Osteocyte (in vitro differentiated cells): ENCODE measurements around the gene ARL4A. TPM values are rescaled to one million over a fixed set of nuclear protein-coding genes. Genes with fewer than 3 reads are reported as not detected.

Experiments used
- DNase-seq: peaks from one replicate; pipeline ENCODE4 v3.0.0; 2021; ENCODE audit warnings: mixed read lengths; ENCODE audit not compliant: unreplicated experiment; ENCODE audit errors: extremely low spot score
- H3K27ac Mint-ChIP-seq: one replicate; pipeline ENCODE4 v1.8.0; 2021; ENCODE audit warnings: mild to moderate bottlenecking, mixed read lengths; ENCODE audit not compliant: unreplicated experiment
- H3K27me3 Mint-ChIP-seq: one replicate; pipeline ENCODE4 v1.8.0; 2021; ENCODE audit warnings: mixed read lengths; ENCODE audit not compliant: unreplicated experiment
- H3K36me3 Mint-ChIP-seq: one replicate; pipeline ENCODE4 v1.8.0; 2021; ENCODE audit warnings: mixed read lengths; ENCODE audit not compliant: unreplicated experiment
- H3K4me1 Mint-ChIP-seq: one replicate; pipeline ENCODE4 v1.8.0; 2021; ENCODE audit warnings: mixed read lengths; ENCODE audit not compliant: unreplicated experiment
- H3K4me3 Mint-ChIP-seq: one replicate; pipeline ENCODE4 v1.8.0; 2021; ENCODE audit warnings: mild to moderate bottlenecking, moderate library complexity, mixed read lengths; ENCODE audit not compliant: unreplicated experiment
- H3K9me3 Mint-ChIP-seq: one replicate; pipeline ENCODE4 v1.8.0; 2021; ENCODE audit warnings: mixed read lengths; ENCODE audit not compliant: unreplicated experiment
- total RNA-seq: library from RNA; stranded (reverse); gene quantifications from 2 replicates; pipeline ENCODE4 v1.2.1, GENCODE V29; 2021
- TF ChIP-seq, protein P1 (sequence below): fragments of 200-600 bp; sonication (generic); IDR thresholded peaks from 2 replicates; pipeline ENCODE4 v1.5.0; 2021; ENCODE audit warnings: antibody characterized with exemption, mild to moderate bottlenecking, moderate library complexity

The ARL4A gene
- total RNA-seq, 1 donor from 2014 or later, result 9.6 TPM

DNA sequence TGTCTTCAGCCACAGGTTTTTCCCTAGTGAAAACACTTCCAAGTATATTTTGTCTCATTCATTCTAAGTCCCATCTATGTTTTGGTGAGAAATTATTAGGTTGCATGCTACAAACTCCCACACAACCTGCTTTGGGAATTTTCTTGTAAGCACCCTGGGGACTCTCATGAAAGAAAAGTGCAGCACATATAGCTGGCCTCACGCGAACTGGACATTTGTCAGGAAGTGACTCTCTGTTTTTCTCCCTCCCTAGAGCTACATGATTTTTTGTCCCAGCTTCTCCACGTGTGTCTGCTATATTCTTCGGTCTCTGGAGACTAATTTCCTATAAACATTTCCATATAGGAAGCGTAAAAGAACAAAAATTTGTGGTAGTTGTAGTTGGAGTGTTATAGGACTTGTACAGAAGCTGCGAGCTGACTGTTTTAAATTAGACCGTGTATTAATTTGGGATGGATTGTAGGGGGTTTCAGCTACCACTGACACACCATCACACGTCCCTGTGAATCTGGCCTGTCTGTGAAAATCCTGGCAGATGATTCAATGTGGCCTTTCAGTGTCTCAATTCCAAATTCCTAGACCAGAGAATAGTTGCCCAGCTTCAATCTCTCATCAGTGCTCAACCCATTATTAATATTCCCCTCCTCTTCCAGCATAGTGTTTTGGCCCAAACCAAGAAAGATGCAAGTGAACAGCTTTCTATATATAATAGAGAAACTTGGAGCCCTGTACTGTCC lies 40.2 kb downstream of the ARL4A start:
- no peak overlapping the region for H3K4me3 Mint-ChIP-seq
- no peaks in the 10 kb centered on the region for H3K36me3 Mint-ChIP-seq
- DNase-seq, result no peak
- TF ChIP-seq, protein P1, sequence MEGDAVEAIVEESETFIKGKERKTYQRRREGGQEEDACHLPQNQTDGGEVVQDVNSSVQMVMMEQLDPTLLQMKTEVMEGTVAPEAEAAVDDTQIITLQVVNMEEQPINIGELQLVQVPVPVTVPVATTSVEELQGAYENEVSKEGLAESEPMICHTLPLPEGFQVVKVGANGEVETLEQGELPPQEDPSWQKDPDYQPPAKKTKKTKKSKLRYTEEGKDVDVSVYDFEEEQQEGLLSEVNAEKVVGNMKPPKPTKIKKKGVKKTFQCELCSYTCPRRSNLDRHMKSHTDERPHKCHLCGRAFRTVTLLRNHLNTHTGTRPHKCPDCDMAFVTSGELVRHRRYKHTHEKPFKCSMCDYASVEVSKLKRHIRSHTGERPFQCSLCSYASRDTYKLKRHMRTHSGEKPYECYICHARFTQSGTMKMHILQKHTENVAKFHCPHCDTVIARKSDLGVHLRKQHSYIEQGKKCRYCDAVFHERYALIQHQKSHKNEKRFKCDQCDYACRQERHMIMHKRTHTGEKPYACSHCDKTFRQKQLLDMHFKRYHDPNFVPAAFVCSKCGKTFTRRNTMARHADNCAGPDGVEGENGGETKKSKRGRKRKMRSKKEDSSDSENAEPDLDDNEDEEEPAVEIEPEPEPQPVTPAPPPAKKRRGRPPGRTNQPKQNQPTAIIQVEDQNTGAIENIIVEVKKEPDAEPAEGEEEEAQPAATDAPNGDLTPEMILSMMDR, result no peak
- no peaks in the 10 kb centered on the region for H3K9me3 Mint-ChIP-seq
- H3K27ac Mint-ChIP-seq, result peak overlapping the region; percentile 54
- peaks cover 44% of the 10 kb centered on the region for H3K4me1 Mint-ChIP-seq
- no peaks in the 10 kb centered on the region for H3K27me3 Mint-ChIP-seq

DNA sequence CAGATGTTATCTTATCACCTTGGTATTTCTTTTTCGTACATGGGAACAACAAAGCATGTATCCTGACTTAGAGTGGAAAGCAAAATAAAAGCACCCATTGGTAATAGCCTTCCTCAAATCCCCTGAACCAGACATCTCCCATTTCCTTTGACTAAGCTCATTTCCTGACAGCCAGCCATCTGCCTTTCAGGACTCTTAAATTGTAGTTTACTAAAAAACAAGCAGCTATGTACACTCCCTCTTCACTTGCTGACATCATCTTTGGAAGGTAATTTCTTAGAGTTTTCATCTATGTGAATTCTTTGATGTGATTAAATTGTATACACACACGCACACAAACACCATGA lies 40.7 kb downstream of the ARL4A start:
- no peak for DNase-seq
- Mint-ChIP-seq H3K27ac (peak overlapping the region; percentile 54), H3K4me1 (peaks cover 44% of the 10 kb centered on the region), H3K27me3 (no peaks in the 10 kb centered on the region), H3K36me3 (no peaks in the 10 kb centered on the region), H3K4me3 (no peak overlapping the region), H3K9me3 (no peaks in the 10 kb centered on the region)
- TF ChIP-seq, protein P1, result no peak

DNA sequence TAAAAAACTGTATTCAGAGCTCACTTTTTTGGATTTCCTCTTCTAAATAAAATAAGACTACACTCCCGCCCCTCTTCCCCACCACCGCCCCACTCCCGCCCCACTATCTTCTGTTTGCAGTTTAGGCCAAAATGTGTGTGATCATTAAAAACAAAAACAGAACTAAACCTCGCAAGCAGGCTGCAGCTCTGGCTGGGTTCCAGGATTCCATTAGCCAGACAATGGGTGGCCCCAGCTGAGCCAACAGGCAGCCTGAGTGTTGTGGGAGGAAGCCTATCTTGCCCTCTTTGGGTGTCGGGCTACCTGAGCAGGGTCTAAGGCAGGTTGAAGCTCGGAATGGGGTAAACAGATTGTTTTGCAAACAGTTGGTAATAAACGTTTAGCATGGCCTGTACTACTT lies 41.7 kb downstream of the ARL4A start:
- Mint-ChIP-seq H3K27me3 (no peaks in the 10 kb centered on the region), H3K9me3 (no peaks in the 10 kb centered on the region), H3K4me3 (no peak overlapping the region), H3K4me1 (peaks cover 44% of the 10 kb centered on the region), H3K27ac (peak overlapping the region; percentile 41), H3K36me3 (no peaks in the 10 kb centered on the region)
- DNase-seq, result no peak
- TF ChIP-seq, protein P1, result no peak

DNA sequence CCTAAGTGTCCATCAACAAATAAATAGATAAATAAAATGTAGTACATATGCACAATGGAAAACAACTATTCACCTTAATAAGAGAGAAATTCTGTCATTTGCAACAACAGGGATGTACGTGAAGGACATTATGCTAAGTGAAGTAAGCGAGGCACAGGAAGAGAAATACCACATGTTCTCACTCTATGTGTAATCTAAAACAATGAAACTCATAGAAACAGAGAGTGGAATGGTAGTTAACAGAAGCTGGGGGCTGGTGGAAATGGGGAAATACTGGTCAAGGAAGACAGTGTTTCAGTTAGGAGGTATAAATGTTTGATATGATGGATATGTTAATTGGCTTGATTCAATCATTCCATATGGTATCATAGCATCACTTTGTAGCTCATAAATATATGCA lies 43.1 kb downstream of the ARL4A start:
- Mint-ChIP-seq H3K9me3 (no peaks in the 10 kb centered on the region), H3K27ac (no peak overlapping the region), H3K27me3 (no peaks in the 10 kb centered on the region), H3K4me3 (no peak overlapping the region), H3K4me1 (peaks cover 53% of the 10 kb centered on the region), H3K36me3 (no peaks in the 10 kb centered on the region)
- DNase-seq, result no peak
- TF ChIP-seq, protein P1, result no peak

DNA sequence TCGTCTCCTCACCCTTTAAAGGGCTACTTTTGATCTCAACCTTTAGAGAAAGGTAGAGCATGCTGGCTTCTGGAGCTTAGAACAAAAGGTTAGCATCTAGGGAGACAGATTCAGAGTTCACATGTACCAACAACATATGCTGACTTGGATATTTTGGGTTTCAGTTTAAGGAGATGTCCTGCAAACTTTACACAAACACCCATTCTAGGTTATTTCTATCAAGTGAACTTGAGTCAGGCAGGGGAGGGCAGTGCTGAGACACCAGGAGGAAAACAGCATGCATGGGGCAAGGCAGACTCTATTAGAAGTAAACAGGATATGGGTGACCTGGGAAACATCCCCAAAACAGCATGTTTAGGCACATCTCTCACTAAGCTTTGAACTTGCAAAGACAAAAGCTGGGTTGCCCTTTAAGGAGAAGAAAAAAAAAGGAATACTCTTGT lies 43.8 kb downstream of the ARL4A start:
- Mint-ChIP-seq H3K9me3 (no peaks in the 10 kb centered on the region), H3K36me3 (no peaks in the 10 kb centered on the region), H3K4me3 (no peak overlapping the region), H3K27ac (no peak overlapping the region), H3K4me1 (peaks cover 50% of the 10 kb centered on the region), H3K27me3 (no peaks in the 10 kb centered on the region)
- TF ChIP-seq, protein P1, result no peak
- no peak for DNase-seq
